ENCODE data around the gene TMEM89. TPM values are rescaled to one million over a fixed set of nuclear protein-coding genes. Genes with fewer than 3 reads are reported as not detected.
A peak's percentile ranks its signal among the peaks of the same experiment; 100 is the strongest.

The TMEM89 gene
- total and polyA plus RNA-seq, 2 of the 4 experiments (the other 2 are of a cell fraction), result 0.15 TPM; not detected in 1

DNA sequence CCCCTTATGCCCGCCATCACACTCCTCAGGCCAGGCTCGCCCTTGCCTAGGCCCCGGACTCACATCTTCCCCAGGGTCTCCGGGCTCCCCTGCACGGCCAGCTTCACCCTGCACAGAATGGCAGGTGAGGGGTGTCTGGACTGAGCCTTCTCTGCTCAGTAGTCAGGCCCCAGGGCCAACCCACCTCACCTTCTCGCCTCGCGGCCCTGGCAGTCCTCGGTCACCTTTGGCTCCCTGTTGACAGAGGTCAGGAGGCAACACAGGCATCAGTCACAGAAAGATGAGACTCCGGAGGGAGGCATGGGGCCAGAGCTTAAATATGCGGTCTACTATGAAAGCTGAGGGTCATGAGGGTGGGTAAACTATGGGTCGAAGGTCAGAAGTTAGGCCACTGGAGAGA lies 49.6 kb downstream of the TMEM89 start:
- H3K4ac ChIP-seq (ENCODE audit: low read depth, low read length), result no peak overlapping the region
- ATAC-seq (ENCODE audit: low read depth) (no peak), DNase-seq (no peak)
- H3K27ac ChIP-seq (ENCODE audit: insufficient read depth, low read length), result no peak overlapping the region
- H3K9me1 ChIP-seq (ENCODE audit: insufficient read depth, low read length), result peaks cover 10% of the 10 kb centered on the region; the same call in 1 of the 2 replicates
- no peak overlapping the region for H3K4me3 ChIP-seq (ENCODE audit: insufficient read depth, low read depth, low read length)
- no peak overlapping the region for H2BK20ac ChIP-seq (ENCODE audit: low read depth, low read length)
- no peak overlapping the region for H3K56ac ChIP-seq (ENCODE audit: extremely low read depth, insufficient read depth, low read length)
- no peak overlapping the region for H3K4me2 ChIP-seq (ENCODE audit: low read depth, low read length)
- in situ Hi-C loops (cut with MboI; ENCODE audit: low sequenced_read_pairs), result no loop called here
- ChIA-PET CTCF (no interaction called here), POLR2A (ENCODE audit: unreplicated experiment) (no interaction called here)
- H4K91ac ChIP-seq (ENCODE audit: insufficient read depth, low read depth, low read length), result no peak overlapping the region
- no peak overlapping the region for H3K9ac ChIP-seq (ENCODE audit: low read depth, low read length)
- no peaks in the 10 kb centered on the region for H3K9me3 ChIP-seq (ENCODE audit: control insufficient read depth, insufficient read depth, low read length)
- WGBS, 2 experiments (ENCODE audit: extremely low coverage in 2 of 2, insufficient read length in 1 of 2), result 100% methylated on average over 1 of the region's 12 CpGs; no CpG with 5 or more reads in 1 of the 2 experiments
- no peaks in the 10 kb centered on the region for H3K4me1 ChIP-seq (ENCODE audit: control insufficient read depth, insufficient read depth, low read length)
- H2AFZ ChIP-seq (replicated peaks; ENCODE audit: low read length, poor library complexity), result no peak overlapping the region
- no peak overlapping the region for H2BK5ac ChIP-seq (ENCODE audit: low read depth, low read length, poor library complexity, severe bottlenecking)
- dilution Hi-C loops (cut with HindIII; ENCODE audit: low sequenced_read_pairs, unreplicated experiment), result no loop called here
- TF ChIP-seq RAD21 (IDR thresholded peaks at IDR 0.05; ENCODE audit: low read length) (no peak), CHD1 (IDR thresholded peaks at IDR 0.05; ENCODE audit: low read depth, low read length) (no peak), FOS (IDR thresholded peaks at IDR 0.05; ENCODE audit: low read depth, low read length) (no peak), CTCF (conservative IDR thresholded peaks at IDR 0.05; ENCODE audit: low read depth, low read length) (no peak), MXI1 (IDR thresholded peaks at IDR 0.05; ENCODE audit: borderline replicate concordance, low read depth, low read length) (no peak), RCOR1 (IDR thresholded peaks at IDR 0.05; ENCODE audit: insufficient replicate concordance, low read length) (no peak), MAZ (IDR thresholded peaks at IDR 0.05; ENCODE audit: borderline replicate concordance, low read depth, low read length) (no peak), BHLHE40 (IDR thresholded peaks at IDR 0.05; ENCODE audit: low read depth, low read length) (no peak), SMC3 (IDR thresholded peaks at IDR 0.05; ENCODE audit: low read depth, low read length) (no peak)
- TF ChIP-seq, protein P1, sequence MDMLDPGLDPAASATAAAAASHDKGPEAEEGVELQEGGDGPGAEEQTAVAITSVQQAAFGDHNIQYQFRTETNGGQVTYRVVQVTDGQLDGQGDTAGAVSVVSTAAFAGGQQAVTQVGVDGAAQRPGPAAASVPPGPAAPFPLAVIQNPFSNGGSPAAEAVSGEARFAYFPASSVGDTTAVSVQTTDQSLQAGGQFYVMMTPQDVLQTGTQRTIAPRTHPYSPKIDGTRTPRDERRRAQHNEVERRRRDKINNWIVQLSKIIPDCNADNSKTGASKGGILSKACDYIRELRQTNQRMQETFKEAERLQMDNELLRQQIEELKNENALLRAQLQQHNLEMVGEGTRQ (IDR thresholded peaks at IDR 0.05; ENCODE audit: low read depth, low read length), result no peak
- TF ChIP-seq, protein P2, sequence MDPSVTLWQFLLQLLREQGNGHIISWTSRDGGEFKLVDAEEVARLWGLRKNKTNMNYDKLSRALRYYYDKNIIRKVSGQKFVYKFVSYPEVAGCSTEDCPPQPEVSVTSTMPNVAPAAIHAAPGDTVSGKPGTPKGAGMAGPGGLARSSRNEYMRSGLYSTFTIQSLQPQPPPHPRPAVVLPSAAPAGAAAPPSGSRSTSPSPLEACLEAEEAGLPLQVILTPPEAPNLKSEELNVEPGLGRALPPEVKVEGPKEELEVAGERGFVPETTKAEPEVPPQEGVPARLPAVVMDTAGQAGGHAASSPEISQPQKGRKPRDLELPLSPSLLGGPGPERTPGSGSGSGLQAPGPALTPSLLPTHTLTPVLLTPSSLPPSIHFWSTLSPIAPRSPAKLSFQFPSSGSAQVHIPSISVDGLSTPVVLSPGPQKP (IDR thresholded peaks at IDR 0.05; ENCODE audit: borderline replicate concordance, low read depth, low read length), result no peak
- BruUV-seq (replicated peaks), result no TSS peak
- H2BK120ac ChIP-seq (ENCODE audit: low read depth, low read length), result no peak overlapping the region
- intact Hi-C loops (cut with micrococcal nuclease), result no loop called here
- H3K18ac ChIP-seq (ENCODE audit: low read depth, low read length), result no peak overlapping the region
- no peak overlapping the region for H3K23ac ChIP-seq (ENCODE audit: low read depth, low read length)
- H3K14ac ChIP-seq (replicated peaks; ENCODE audit: low read depth, low read length), result no peak overlapping the region
- no peak overlapping the region for H4K5ac ChIP-seq (ENCODE audit: low read depth, low read length)
- H3K27me3 ChIP-seq (ENCODE audit: control insufficient read depth, insufficient read depth, low read length), result no peaks in the 10 kb centered on the region
- H4K8ac ChIP-seq (ENCODE audit: low read depth in 2 of 2, low read length in 2 of 2), result no peak overlapping the region
- peak overlapping the region; percentile 50 for H2AK9ac ChIP-seq (replicated peaks; ENCODE audit: low read depth, low read length, poor library complexity)
- H4K20me1 ChIP-seq (ENCODE audit: insufficient read depth, low read length), result peaks cover 6% of the 10 kb centered on the region; the same call in 1 of the 2 replicates
- peaks cover 4 to 12% of the 10 kb centered on the region in 2 experiments; a peak in 2 of 4 replicates for H3K79me1 ChIP-seq (ENCODE audit: low read depth in 1 of 2, low read length in 2 of 2)
- peaks cover 75% of the 10 kb centered on the region for H3K36me3 ChIP-seq (ENCODE audit: control insufficient read depth, insufficient read depth, low read length)
- H2BK15ac ChIP-seq (ENCODE audit: low read depth, low read length), result no peak overlapping the region; the same call in 2 of the 3 replicates
- H2AK5ac ChIP-seq (ENCODE audit: low read depth, low read length), result no peak overlapping the region
